Nucleus accumbens (tissue), 56 donors: Measurements from ENCODE around the gene UNC5A.

Experiments
- DNase-seq, 56 donors: peaks; one replicate each; lab custom pipeline; 2025; lab: John Stamatoyannopoulos, UW

The UNC5A gene

DNA sequence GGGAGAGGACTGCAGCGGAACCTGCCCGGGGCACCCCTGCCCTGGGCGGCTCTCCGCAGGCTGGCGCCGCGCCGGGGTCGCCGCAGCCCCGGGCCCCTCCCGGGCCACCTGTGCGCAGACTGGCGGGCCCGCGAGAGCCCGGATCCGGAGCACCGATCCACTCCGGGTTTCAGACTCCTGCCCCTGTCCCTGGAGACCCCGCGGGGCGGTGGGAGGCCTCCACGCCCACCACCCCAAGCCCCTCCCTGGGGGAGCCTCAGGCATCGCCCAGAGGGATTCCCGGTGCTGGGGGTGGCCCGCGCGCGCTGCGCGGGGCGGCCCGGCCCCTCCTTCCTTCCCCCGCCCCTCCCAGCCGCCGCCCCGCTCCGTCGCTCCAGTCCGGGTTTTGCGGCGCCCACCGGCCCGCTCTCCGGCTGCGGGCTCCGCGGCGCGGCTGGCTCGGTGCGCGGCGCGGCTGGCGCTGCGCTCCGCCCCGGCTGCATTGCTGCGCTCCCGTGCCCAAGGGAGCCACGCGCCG lies at the start of gene UNC5A:
Gene UNC5A (plus strand): TSS at position 479 of the 517 bp plus-strand sequence. CDS start 192 bp downstream, outside the sequence.
- peak in 18 of 56 donors; percentile 12 to 67 (median 37) for DNase-seq

DNA sequence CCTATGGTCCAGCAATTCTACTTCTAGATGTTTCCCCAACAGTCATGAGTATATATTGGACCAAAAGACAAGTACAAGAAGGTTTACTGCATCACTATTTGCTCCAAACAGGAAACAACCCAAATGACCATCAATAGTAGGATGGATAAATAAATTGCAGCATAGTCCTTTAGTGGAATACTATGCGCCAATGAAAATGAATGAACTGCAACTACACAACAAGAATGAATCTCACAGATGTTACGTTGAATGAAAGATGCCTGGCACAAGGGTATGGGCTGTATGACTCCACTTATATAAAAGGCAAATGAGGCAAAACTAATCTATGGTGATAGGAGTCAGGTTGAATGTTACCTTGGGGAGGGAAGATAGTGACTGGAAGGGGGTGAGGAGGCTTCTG lies 48.6 kb upstream of the UNC5A start:
- no peak for DNase-seq

DNA sequence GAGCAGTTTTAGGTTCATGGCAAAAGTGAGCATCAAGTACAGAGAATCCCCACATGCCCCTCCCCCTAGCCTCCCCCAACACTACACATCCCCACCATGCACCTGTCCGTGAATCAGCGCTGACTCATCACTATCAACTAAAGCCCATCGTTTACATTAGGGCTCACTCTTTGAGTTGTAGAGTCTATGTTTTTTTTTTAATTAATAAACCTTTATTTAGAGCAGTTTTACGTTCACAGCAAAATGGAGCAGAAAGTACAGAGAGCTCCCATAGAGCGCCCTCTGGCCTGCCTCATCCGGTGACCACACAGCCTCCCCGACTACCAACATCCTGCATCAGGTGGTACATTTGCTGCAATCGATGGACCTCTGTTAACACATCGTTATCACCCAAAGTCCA lies 47.9 kb upstream of the UNC5A start:
- DNase-seq: no peak

DNA sequence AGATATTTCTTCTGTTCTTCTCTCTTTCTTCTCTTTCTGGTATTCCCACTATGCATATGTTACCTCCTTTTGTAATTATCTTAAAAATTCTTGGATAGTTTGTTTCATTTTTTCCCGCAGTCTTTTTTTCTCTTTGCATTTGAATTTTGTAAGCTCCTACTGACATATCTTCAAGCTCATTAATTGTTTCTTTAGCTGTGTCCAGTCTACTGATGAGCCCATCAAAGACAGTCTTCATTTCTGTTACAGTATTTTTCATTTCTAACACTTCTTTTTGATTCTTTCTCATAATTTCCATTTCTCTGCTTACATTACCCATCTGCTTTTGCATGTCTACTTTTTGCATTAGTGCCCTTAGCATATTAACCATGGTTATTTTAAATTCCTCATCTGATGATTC lies 44.7 kb upstream of the UNC5A start:
- DNase-seq: no peak

DNA sequence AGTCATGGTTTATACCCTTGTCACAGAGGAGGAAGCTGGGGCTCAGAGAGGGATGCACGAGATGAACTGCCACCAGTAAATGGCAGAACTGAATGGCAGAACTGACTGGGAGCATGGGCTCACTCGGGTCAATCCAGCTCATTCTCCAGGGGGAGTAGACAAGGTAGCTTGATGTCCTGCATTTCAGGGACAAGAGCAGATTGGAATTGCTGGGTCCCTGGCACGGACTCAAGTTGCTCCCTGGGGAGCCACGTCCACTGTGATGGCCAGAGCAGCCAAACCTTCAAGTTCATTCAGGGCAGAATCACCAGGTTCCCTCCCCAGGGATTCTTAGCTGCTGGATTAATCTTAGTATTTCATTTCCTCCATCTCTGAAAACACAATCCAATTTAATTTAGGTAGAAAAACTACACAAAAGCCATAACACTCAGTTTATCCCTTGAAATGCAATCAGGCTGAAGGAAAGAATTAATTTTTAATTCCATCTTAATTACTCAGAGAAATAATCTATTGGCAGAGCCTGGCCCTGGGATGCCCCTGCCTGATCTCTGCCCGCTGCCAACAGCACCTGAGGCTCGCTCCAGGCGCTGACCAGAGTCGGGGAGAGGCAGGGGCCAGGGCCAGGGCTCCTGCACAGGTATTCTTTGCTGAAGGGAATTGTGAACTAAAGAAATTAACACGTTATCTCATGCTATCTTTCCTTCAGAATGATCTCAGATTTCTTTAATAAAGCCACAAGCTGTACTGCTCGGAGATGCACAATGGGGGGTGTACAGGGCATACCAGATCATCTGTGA lies 42.0 kb upstream of the UNC5A start:
- no peak for DNase-seq

DNA sequence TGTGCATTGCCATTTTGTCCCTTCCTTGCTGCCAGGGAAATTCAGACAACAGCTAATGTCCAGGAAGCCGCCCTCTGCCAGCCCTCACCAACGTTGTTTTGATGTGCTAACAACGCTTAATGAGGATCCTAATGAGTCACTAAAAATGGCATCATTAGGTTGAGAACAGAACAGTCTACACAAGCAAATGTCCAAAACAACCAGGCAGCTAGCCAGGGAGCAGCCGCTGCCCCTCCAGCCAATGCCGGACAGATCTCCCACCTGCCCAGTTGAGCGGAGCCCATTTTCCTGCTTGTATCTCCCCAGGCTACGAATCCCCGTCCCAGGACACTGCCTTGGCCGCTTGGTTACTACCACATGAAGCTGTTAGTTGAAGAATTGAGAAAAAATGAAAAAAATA lies 40.4 kb upstream of the UNC5A start:
- DNase-seq: peak in 1 of 56 donors; percentile 9

DNA sequence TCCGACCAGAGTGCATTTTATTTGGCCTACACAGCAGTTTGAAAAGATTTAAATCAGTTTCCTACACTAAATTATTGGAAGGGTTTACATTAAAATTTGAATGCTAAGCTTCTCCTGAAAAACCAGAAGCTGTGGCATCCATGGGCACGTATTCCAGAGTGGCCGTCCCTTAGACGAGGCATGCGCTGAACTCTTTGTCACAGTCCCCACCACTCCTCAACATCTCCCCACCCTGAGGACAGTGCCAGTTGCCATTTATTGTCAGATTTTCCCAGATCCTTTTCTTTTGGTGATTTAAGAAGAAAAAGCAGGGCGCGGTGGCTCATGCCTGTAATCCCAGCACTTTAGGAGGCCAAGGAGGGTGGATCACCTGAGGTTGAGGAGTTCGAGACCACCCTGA lies 39.9 kb upstream of the UNC5A start:
- DNase-seq: no peak

DNA sequence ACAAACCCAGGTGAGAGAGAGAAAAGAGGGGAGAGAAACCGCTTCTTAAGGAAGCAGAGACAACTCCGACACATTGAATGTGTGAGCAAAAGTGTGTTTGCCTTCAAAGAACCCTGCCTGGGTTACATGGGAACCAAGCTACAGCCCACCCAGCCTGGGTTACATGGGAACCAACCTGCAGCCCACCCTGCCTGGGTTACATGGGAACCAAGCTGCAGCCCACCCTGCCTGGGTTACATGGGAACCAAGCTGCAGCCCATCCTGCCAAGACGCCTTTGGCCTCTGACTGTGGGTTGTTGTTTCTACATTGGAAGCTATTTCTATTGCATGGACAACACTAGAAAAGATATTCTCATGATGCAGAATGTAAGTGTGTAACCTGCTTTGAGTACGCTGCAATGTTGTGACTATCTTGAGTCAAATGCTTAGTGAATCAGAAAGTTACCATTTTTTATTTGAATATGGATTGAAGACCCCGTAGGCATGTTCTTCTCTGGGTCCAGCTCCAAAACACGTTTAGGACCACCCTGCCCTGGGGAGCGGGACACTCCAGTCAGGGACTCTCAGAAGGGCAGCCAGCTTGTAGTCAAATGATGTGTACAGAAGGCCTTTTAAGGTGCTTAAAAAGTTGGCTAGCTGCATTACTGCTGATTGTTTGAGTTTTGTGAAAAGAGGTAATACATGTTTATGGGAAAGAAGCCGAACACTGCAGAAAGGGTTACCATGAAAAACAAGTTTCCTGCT lies 39.1 kb upstream of the UNC5A start:
- no peak for DNase-seq

DNA sequence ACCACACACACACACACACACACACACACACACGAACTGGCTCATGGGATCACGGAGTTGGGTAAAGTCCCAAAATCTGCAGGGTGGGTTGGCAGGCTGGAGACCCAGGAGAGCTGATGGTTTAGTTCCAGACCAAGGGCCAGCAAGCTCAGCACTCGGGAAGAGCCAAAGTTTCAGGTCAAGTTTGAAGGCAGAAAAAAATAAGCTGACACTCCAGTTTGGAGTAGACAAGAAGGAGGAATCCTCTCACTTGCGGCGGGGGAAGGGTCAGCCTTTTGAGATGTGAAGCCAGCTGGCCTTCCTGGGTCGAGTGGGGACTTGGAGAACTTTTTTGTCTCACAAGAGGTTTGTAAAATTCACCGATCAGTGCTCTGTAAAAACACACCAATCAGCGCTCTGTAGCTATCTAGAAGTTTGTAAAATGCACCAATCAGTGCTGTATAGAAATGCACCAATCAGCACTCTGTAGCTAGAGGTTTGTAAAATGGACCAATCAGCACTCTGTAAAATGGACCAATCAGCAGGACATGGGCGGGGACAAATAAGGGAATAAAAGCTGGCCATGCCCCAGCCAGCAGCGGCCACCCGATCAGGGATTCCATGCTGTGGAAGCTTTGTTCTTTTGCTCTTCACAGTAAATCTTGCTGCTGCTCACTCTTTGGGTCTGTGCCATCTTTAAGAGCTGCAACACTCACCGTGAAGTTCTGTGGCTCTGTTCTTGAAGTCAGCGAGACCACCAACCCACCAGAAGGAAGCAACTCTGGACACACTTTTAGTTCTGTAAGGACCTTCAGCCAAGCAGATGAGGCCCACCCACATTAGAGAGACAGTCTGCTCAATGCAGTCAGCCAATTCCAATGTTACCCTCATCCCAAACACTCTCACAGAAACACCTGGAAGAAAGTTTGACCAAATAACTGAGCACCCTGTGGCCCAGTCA lies 37.8 kb upstream of the UNC5A start:
- no peak for DNase-seq

DNA sequence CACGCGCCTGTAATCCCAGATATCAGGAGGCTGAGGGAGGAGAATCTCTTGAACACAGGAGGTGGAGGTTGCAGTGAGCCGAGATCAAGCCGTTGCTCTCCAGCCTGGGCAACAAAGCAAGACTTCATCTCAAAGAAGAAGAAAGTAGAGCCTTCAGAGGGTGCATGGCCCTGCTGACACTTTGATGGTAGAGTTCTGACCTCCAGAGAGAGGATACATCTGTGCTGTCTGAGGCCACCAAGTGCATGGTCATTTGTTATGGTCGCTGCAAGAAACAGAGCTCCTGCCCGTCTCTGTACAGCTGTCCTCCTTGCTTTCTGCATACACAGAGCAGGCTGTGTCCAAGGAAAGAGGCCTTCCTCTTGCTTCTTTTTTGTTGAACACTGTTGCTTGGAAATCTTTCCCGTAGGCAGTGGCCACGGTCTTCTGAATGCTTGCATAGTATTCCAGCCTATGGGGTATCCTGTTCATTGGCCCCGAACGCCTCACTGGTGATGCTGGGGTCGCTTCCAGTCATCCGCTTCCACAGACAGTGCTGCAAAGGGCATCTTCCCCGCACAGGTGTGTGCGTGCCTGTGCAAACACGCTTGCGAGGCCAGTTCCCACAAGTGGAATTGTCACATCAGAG lies 36.8 kb upstream of the UNC5A start:
- DNase-seq: no peak

DNA sequence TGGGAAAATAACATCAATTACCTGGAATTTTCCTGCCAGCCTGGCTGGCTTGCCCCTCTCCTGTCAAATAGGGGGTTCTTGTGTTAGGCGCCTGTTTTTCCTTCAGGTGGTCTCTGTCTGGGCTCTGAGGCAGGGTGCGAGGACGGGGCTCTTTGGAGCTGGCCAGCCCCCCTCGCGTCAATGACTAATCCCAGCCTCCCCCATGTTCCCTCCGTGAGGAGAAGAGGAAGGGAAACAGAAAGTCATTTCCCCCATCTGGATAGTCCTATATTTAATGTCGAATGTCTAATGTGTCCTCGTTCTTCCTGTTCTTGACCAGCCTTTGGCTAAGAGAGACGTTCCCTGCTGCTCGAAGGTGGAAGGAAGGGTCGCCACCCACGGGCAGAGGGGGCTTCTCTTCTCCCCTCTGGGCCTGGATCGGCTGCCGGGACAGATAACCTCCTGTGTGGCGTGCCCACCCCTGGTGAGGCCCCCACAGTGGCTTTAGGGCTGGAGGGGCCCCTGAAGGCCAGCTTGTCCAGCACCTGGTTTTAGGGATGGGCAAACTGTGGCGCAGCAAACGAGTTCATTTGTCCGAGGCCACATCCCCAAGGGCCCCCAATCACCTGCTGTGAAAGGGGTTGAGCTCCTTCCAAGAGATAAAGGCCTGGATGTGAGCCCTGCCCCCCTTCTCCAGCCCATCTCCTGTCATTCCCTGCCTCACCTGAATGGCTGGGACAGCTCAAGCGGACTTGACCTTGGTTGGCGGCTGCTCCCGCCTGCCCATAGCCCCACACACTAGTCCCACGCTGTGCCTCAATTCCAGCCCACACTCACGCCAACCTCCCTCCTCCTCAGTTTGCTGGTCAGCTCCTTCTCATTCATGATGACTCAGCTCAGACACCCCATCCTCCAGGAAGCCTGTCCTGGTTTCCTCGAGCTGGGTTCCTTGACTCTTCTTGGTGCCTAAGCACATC lies 35.9 kb upstream of the UNC5A start:
- DNase-seq: no peak

DNA sequence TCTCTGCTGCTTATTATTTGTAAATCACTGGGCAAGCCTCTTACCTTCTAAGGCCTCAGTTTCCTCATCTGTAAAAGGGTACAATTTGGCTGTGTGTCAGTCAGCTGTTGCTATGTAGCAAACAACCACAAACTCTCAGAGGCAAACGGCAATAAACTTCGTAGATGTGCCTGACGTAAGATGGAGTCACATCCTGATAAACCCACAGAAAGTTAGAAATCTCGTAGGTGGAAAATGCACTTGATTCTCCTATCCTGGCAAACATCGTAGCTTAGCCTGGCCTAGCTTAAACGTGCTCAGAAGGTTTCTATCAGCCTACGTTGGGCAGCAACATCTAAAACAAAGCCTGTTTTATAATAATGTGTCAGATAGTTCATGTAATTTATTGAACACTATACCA lies 35.0 kb upstream of the UNC5A start:
- DNase-seq: no peak

DNA sequence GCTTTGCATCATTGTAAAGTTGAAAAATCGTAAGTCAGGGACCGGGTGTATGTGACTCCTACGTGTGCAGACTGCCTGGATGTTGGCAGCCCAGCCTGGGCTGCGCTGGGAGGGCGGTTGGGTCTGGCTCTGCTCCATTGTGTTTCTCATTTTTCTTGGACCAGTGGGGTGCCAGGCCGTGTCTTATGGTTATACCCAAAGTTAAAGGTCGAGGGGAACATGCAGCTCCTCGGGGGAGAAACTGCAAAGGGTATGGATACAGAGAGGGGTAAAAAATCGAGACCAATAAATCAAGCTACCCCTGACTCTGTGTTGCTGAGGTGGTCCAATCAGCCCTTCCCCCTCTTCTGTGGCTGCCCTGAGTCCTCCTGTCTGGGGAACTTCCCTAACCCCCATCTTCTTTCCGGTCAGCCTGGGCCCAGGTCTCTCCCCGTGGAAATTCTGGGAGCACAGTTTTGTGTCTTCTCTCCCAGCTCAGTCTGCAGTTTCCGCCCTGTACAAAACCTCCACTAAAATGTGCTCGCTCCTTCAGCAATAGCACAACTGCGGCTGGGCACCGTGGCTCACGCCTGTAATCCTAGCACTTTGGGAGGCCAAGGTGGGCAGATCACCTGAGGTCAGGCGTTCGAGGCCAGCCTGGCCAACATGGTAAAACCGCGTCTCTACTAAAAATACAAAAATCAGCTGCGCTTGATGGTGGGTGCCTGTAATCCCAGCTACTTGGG lies 34.1 kb upstream of the UNC5A start:
- DNase-seq: no peak

DNA sequence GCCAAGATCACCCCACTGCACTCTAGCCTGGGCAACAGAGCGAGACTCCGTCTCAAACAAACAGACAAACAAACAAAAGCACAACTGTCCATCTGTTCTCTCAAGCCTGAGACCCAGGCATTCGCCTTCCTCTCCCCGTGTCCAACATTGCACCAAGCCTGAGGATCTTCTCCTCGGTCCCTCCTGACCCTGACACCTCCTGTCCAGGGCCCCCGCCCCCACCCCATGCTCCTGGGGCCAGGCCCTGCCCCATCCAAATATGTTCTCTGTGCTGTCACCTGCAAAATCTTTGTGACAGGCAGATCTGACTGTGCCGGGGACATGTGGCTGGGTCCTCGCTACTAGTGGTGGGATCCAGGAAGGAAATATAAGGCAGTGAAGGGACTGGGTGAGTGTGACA lies 33.4 kb upstream of the UNC5A start:
- no peak for DNase-seq

DNA sequence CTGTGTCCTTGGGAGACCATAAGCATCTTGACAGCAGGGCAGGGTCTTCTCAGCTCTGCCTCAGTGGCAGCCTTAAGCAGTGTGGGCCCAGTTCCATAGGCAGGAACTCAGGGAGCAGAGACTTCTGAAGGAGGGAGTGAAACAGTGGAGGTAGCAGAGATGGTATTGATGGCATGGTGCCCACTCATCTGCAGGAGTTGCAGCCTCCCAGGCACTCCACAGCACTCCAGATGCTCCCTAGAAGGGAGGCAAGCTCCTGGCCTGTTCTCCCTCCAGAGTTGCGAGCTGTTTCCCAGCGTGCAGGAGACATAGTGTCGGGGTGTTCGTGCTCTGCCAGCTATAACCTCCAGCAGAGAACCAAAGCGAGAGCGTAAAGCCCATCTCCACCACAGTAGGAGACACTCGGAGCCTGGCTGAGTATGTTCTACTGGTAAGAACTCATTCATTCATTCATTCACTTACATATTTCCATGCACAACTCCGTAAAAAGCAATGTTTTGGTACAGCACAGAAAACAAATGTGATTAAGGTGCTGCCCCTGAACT lies 31.4 kb upstream of the UNC5A start:
- DNase-seq: no peak

DNA sequence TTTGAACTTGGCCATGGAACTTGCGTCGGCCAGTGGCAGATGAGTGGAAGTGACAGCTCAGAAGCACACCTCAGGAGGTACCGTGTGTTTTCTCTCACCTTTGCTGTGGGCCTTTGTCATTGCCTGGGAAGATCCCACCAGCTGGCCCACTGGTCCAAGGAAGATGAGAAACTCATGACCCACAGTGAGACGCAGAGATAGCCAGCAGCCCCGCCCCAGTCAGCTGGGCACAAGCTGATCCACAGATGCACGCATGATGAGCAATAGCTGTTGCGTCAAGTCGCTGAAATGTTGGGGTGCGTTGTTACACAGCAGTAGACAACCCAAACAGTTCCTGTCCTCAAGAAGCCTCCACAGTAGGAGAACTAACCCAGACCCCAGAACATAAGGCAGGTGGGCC lies 30.8 kb upstream of the UNC5A start:
- no peak for DNase-seq

DNA sequence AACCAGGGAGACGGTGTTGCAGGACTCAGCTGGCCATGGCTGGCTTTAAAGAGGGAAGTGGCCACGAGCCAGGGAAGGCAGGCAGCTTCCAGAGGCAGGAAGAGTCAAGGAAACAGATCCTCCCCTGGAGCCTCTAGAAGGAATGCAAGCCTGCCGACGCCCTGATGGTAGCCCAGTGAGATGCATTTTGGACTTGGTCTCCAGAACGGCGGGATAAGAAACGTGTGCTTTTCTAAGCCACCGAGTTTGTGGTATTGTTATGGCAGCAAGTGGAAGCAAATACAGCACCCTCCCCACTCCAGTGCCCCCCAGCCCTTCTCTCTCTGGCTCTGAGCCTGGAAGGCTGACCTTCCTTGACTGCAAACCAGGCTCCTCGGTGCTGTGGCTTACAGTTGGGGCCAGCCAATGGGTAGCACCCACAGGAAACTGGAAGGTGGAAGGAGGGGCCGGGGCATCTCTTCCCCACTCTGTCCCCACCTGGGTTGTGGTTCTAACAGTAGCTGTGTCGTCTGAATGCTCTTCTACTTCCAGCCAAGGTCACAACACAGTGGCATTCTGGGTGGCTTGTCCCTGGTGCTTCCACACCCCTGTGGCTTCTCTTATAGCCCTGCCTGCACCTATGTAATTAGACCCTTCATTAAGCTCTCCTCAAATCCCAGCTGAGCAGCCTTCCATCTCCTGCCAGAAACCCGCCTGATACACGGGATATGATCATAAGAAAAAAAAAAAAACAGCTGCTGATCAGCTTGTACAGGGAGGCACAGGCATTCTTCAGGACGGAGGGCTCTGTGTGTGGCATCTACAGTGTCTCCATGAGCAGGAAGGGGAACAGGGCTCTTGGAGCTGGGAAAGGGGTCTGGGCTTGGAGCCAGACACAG lies 29.9 kb upstream of the UNC5A start:
- no peak for DNase-seq
